ENCODE data around the gene DEPP1.

Gene DEPP1

DNA sequence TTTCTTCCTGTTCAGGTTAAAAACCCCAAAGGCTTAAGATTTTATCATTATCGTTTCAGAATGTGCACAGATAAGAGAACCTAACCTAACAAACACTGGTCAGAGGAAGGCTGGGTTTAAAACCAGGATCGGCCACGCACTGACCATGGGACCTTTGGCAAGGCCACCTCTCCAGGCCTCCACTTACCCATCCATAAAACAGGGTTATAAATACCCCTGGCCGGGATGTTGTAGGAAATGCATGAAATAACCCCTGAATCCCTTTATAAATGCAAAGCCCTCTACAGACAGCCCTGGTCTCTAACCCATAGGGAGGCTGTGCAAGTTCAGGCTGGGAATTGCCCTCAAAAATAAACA lies 418 bp downstream of the DEPP1 start:
- no peak for DNase-seq

DNA sequence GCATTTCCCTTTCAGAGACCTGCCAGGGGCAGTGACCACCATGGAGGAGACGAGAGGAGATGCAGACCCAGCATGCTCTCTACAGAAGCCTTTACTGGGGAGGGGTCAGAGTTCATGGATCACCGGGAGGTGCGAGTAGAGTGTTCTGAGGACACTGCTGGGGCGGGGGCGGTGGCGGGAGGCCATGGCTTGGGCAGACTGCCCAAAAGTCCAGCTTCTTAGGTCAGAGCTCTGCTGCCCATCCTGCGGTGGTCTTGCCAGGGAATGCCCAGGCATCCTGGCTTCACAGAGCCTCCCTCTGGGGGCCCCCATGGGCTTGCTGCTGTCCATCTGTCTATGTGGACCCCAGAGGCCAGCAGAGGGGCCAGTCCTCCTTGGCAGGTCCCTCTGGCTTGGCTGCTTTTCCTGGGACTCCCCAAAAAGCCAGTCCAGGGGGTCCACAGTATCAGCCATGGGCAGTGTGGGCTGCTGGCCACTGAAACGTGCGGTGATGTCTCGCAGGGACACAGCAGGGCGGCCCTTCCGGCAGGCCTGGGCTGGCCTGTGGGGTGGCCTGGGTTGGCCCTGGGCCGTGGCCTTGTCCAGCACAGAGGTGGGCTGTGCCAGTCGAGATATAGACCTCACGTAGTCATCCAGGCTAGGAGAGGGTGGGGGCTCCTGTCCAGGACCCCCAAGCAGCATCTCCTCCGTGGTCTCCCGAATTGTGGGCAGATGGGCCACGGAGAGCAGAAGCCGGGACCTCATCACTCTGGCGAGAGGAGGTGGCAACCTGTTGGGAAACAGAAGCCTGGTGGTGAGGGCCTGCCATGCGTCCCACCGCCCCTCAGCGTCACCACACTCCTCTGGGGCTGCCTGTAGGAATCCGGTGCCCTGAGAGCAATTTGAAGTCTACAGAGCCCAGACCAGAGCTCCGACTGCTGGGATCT lies 1.1 kb downstream of the DEPP1 start:
- DNase-seq, result no peak

GRCh38 chr10:44976352-44977198 lies 2.0 kb downstream of the DEPP1 start:
- no peak for DNase-seq

DNA sequence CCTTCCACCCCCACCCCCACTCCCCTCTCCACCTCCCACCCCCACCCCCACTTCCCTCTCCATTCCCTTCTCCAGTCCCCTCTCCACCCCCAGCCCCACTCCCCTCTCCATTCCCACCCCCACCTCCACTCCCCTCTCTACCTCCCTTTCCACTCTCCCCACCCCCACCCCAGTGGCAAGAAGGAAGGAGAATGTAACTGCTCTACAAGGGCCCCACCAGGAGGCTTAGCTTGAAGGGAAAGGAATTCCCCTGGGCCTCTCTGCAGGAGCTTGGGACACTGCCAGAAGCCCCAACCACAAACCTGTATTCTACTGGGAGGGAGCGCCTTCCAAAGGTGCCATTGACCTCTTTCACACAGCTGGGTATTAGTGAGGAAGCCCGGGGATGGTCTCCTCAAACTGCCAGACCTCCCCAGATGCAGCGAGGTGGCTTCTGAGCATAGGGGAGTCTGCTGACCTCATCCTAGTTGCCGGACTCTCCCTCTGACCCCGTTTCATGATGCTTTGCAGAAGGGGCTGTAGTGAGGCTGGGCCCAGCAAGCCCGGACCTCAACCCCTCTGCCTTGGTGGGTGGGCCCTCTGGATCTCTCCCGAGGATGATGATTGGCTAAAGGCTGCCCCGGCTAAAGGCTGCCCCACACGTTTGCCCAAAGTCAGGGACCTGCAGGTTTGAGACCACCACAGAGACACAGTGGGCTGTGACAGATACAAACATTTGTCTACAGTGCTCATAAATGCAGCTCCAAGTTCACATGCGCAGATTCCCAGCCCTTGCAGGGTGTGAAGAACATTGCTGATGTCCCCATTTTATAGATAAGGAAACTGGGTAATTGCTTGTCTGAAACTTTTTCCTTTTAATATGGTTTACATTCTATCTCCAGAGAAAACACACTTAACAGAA lies 2.9 kb downstream of the DEPP1 start:
- no peak for DNase-seq

- peak; percentile 78 for DNase-seq
These were observed 3.8 kb downstream of the DEPP1 start for GRCh38 chr10:44974628-44975430.

GRCh38 chr10:44974082-44974627 lies 4.5 kb downstream of the DEPP1 start:
- DNase-seq, result no peak

DNA sequence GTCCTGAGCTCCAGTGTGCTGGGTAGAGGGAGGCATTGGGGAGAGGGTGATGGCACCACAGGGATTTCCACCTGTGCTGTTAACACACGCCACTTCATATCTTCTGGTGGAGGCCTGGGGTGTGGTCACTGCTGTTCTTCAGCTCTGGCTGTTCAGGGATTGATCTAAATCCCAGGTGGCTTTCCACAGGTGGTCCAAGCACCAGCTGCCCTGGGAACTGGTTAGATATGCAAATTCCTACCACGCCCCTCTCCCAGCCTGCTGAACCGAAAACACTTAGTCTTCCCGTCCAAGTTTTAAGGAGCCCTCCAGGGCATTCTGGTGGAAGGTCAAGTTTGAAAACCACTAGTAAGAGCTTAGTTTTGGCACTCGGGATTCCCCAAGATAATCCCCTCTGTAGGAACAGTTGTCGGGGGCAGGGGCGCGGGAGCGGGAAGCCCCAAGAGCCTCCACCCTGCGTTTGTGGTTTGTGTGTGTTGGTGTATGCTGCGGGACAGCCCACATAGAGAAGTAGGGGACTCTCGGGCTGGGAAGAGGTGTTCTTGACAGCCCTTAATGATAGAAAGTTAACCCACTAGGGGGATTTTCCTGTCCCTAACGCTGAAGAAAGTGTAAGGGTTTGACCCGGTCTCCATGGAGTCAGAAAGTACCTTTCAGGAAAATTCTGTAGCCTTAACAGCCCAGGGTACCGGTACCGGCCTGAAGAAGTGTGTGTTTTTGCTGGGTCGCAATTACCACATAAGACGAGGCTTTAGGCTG lies 5.1 kb downstream of the DEPP1 start:
- no peak for DNase-seq

- DNase-seq, result no peak
These were observed 5.7 kb downstream of the DEPP1 start for GRCh38 chr10:44972874-44973306.

DNA sequence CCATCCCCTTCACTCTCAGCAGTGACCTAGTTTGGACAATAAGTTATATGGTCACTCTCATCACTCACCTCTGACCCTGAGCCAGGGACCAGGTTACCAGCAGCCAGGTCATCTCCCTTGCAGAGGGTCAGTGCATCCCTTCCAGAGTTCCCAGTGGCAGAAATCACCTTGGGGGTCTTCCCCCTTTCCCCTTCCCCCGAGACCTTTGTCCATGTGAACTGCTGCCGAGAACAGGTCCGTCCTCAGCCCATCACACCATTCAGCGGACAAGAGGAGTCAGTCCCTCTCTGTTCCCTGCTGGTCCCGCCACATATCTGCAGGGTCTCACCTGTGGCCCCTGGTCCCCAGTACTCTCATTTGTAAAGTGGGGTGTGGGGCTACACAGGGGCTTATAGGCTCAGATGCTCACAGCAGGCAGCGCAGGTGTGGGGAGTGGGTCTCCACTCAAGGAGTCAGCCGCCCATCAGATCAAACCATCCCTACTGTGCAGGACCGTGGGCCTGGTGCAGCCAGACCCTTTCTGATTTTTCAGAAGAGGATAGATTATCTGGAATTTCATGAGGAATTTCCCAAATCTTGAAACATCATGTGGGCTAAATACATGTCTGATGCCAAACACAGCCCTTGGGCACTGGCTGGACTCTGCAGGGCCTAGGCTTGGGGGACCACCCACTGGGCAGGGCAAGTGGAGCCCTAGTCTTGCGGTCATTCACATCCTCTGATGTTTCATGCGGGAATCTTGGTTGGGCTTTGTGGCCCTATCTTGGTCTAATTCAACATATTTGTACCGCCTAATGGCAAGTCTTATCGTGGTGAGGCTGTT lies 6.5 kb downstream of the DEPP1 start:
- DNase-seq, result no peak

- no peak for DNase-seq
These were observed 7.2 kb downstream of the DEPP1 start for GRCh38 chr10:44971434-44971833.

- no peak for DNase-seq
These were observed 7.7 kb downstream of the DEPP1 start for GRCh38 chr10:44970812-44971395.

GRCh38 chr10:44969854-44970253 lies 8.8 kb downstream of the DEPP1 start:
- no peak for DNase-seq

DNA sequence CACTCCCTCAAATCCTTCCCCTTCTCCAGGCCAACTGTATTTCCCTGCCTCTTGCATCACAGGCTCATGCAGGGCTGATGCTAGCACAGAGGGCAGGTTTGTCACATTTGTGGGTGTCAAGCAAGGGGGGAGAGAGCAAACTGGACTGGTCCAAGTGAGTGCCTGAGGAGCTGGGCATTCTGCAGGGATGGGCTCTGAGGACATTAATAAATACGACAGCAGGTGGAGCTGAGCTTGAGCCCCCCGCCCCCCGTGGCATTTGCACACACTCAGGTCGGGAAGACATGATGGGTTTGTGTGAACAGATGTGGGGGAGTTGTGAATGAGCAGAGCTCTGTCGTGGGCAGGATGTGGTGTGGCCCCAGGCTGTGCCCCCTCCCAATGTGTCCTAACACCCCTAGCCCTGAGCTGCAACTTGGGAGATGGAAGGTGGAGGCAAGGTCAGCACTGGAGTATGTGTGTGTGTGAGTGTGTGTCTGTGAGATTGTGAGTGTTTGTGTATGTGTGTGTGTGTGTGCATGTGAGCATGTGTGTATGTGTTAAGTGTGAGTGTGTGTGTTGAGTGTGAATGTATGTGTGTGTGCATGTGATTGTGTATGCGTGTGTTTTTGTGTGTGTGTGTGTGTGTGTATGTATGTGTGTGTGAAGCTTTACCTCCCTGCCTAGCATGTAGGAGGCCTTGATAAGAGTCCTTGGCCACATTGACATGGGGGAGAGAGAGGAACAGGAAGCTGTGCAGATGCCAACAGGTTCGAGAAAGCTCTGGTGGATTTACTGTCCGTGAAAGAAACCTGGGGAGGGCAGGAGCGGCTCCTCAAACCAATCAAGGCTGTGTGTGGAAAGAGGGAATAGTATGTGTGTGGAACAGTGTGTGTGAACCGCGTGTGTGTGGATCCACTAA lies 9.9 kb downstream of the DEPP1 start:
- no peak for DNase-seq

DNA sequence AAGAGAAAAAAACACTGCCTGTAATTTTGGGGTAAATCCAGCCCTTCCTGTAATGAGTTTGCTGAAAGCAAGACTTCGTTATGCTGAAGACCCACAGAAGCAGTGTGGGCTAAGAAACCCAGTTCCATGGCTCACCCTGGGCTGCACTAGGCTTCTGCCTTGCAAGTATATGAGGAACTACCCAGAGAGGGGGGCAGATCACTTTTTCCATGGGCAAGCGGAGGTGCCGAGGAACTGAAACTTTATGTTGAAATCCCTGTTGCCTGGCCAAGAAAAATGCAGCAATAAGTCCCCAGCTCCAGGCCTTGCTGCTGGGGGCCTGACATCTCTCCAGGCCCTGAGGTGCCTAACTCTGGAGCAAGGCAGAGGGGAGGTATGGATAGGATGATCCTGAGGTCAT lies 10.5 kb downstream of the DEPP1 start:
- DNase-seq, result no peak

GRCh38 chr10:44967616-44968015 lies 11.0 kb downstream of the DEPP1 start:
- no peak for DNase-seq

DNA sequence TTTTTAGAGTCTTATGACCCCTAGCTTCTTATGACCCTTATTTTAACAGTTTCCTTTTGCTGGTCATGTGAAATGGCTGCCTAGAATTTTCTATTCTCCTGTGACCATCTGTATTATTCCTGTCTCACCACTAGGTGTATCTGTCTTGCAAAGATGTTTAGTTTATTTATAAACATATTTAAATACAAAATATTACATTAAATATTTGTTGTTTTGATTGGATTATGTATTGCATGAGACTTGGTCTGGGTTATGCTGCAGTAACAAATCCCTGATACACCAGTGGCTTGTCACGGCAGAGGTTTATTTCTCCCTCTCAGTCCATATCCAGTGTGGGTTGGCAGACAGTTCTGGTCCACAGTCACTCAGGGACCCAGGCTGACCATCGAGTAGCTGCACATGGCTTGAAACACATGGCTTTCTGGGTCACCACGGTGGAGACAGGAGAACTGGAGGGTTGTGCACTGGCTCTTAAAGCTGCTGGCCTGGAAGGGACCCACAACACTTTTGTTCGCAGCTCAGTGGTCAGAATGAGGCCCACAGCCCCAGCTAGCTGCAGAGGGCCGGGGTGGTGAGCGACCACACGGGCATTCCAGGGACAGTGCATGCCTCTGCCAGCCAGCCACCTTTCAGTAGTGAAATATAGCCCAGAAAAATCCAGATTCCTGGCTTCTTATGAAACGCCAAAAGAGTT lies 11.6 kb downstream of the DEPP1 start:
- DNase-seq, result no peak

DNA sequence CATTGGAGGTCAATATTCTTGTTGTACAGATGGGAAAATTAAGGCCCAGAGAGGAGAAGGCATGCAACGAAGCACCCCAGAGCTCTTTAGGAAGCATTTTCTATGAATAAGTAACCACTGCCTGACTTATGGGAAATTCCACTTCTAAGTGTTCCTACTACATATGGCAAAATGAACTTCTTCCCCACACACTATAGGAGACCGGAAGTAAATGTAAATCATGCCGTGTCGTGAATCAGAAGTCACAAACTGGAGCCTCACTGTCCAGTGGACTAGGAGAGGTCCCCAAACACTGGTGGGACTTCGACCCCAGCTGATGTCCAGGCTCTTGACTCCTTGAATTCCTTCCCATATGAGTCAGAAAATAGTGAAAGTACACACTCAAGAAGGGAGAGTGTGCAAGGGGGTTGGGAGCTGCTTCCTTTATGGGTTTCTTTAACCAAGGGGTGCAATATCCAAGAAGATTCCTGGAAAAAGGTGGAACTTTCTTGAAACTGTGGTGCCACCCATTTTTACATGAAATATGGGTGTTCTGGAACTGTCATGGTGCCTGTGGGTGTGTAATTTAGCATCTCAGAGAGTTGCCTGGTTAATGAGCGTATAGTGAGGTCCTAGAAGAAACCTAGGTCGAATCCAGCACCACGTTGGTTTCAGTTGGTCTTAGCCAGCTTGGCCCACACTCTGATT lies 12.3 kb downstream of the DEPP1 start:
- DNase-seq, result no peak

All from activated T-cell treated with anti-CD3 and anti-CD28 coated beads, Interleukin-2, amount 50 U/mL, for 1 hour (primary cell).